H1 (cell line): Measurements from ENCODE around the gene MUC4.

Source experiments
- ATF3 ChIP-seq: IDR thresholded peaks from 2 replicates; pipeline ENCODE4 v1.6.1; 2011; ENCODE audit warnings: low read depth, mild to moderate bottlenecking, low read length; ENCODE audit not compliant: insufficient read depth
- CHD2 ChIP-seq: IDR thresholded peaks from 2 replicates; pipeline ENCODE4 v1.6.1; 2012; ENCODE audit warnings: low read length, improper control_type of control experiment
- CTCF ChIP-seq, 3 experiments: IDR thresholded peaks; 1 replicate in 2 of 3; 2 replicates in 1 of 3; pipeline versions ENCODE4 v1.5.1 to v1.6.1; 2011; ENCODE audit warnings: low read length in 3 of 3, mild to moderate bottlenecking in 3 of 3, inconsistent platforms in 2 of 3, low read depth in 1 of 3, moderate library complexity in 1 of 3; ENCODE audit not compliant: insufficient read depth in 1 of 3; ENCODE audit errors: control extremely low read depth in 1 of 3
- EGR1 ChIP-seq: IDR thresholded peaks from 2 replicates; pipeline ENCODE4 v1.6.1; 2011; ENCODE audit warnings: low read depth, low read length, borderline replicate concordance
- POLR2AphosphoS5 ChIP-seq: IDR thresholded peaks from 2 replicates; pipeline ENCODE4 v1.6.1; 2011; ENCODE audit warnings: low read depth, low read length
- RAD21 ChIP-seq, 2 experiments: IDR thresholded peaks in 1 of 2; conservative IDR thresholded peaks in 1 of 2; 2 replicates each; pipeline ENCODE4 v1.6.1; 2011; ENCODE audit warnings: low read depth in 2 of 2, low read length in 2 of 2, improper control_type of control experiment in 1 of 2, inconsistent platforms in 1 of 2, mild to moderate bottlenecking in 1 of 2, moderate library complexity in 1 of 2
- TAF7 ChIP-seq: optimal IDR thresholded peaks from 2 replicates; pipeline ENCODE3; 2011; ENCODE audit warnings: low read depth, mild to moderate bottlenecking, inconsistent platforms, low read length, moderate library complexity, borderline replicate concordance
- ZNF274 ChIP-seq: IDR thresholded peaks from 2 replicates; pipeline ENCODE4 v1.7.0; 2012; ENCODE audit warnings: low read length, borderline replicate concordance; ENCODE audit errors: extremely low read depth

DNA sequence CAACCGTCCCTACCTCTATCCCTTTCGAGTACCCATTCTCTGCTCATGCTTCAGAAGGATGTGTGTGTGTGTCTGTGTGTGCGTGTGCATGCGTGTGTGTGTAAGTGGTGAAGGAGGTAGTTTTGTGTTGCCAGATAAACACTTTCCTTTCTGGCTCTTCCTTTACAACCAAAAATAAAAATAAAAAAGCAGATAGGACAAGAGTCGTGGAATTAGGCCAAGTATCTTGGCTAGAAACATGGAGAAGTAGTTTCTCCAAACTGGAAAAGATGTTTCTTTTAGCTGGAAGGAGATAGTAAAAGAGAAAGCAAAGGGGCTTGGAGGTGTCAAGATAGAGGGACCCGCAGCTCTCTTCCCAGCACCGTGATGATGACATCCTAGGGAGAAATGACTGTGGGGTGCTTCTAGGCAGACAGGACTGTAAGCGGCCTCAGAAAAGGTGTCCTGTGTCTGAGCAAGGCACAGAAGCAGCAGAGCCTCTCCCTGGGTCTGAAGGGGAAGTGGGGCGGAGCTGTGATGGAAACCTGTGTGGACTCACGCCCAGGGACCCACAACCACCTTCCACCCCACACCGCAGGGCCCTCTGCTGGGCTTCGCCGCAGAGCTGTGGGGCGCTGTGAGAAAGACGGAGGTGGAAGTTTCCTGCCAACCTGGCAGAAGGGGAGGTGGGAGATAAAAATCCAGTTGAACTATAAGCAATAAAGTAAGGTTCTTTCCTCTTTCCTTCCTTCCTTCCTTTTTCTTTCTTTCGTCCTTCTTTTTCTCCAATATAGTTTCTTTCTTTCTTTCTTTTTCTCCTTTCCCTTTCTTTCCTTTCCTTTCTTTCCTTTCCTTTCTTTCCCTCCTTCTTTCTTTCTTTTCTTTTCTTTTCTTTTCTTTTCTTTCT is 55.7 kb downstream of the MUC4 start:
- TF ChIP-seq EGR1 (no peak), TAF7 (no peak), ATF3 (no peak), RAD21 (IDR thresholded peaks at IDR 0.05 in 1 of 2, conservative IDR thresholded peaks at IDR 0.05 in 1 of 2; ENCODE audit: low read depth in 2 of 2, low read length in 2 of 2) (no peak), CTCF (IDR thresholded peaks at IDR 0.05; ENCODE audit: control extremely low read depth in 1 of 3, insufficient read depth in 1 of 3, low read depth in 1 of 3, low read length in 3 of 3) (no peak), CHD2 (no peak), POLR2AphosphoS5 (no peak), ZNF274 (no peak)
